SK-MEL-5 (cell line): ENCODE data around the gene CAPN11. TPM values are rescaled to one million over a fixed set of nuclear protein-coding genes. Genes with fewer than 3 reads are reported as not detected.

ENCODE experiments used
- DNase-seq: peaks from one replicate; pipeline ENCODE4 v3.0.0-alpha.2; 2016; ENCODE audit warnings: low read depth, low spot score
- in situ Hi-C: cut with HindIII; loops from 2 replicates; pipeline ENCODE4 v1.10.0; 2016; ENCODE audit warnings: low sequenced_read_pairs, high pct_unique_total_duplicates, low pct_unique_long_range_greater_than_20kb
- total RNA-seq: library from RNA; depleted of rRNA; stranded (reverse); fragments of >200 nt; shearing (Covaris generic); gene quantifications from 2 replicates; pipeline ENCODE4 v1.2.3, GENCODE V29; 2014

Gene CAPN11
- total RNA-seq, 1 experiment from 2014 or later = not detected

GRCh38 chr6:44216677-44217331 is 58.2 kb downstream of the CAPN11 start, which contains the start of gene MYMX:
Gene MYMX, plus strand, starts transcription at chr6:44216926. Its CDS starts 546 bp downstream, at chr6:44217472.
- no peak for DNase-seq
- in situ Hi-C loops = no loop called here

- no peak for DNase-seq
- in situ Hi-C loops = no loop called here
Measured at GRCh38 chr6:44217332-44218143, 58.9 kb downstream of the CAPN11 start.

- DNase-seq = no peak
- in situ Hi-C loops = no loop called here
Measured at GRCh38 chr6:44219053-44219814, 60.6 kb downstream of the CAPN11 start.

- in situ Hi-C loops = no loop called here
- DNase-seq = no peak
Measured at GRCh38 chr6:44219815-44220784, 61.5 kb downstream of the CAPN11 start.

- in situ Hi-C loops = no loop called here
- no peak for DNase-seq
Measured at GRCh38 chr6:44220913-44221290, 62.3 kb downstream of the CAPN11 start.

GRCh38 chr6:44221291-44221960 is 62.8 kb downstream of the CAPN11 start:
- DNase-seq = peak; percentile 68
- in situ Hi-C loops = no loop called here

- DNase-seq = no peak
- in situ Hi-C loops = no loop called here
Measured at GRCh38 chr6:44221961-44222335, 63.3 kb downstream of the CAPN11 start.

- DNase-seq = no peak
- in situ Hi-C loops = no loop called here
Measured at GRCh38 chr6:44222486-44223318, 64.1 kb downstream of the CAPN11 start.

- peak; percentile 64 for DNase-seq
- in situ Hi-C loops = no loop called here
Measured at GRCh38 chr6:44223319-44224028, 64.9 kb downstream of the CAPN11 start, which contains the start of gene SLC29A1. Gene SLC29A1, plus strand, starts transcription at chr6:44223595. Its CDS starts 3,719 bp downstream, at chr6:44227314.

GRCh38 chr6:44224029-44224964 is 65.7 kb downstream of the CAPN11 start:
- in situ Hi-C loops = no loop called here

GRCh38 chr6:44224965-44225305 is 66.3 kb downstream of the CAPN11 start:
- in situ Hi-C loops = no loop called here
- no peak for DNase-seq

More at GRCh38 chr6:44224029-44224964, 65.7 kb downstream of the CAPN11 start:
- DNase-seq = no peak

- DNase-seq = no peak
- in situ Hi-C loops = no loop called here
Measured at GRCh38 chr6:44225579-44226325, 67.1 kb downstream of the CAPN11 start.

- DNase-seq = no peak
- in situ Hi-C loops = no loop called here
Measured at GRCh38 chr6:44226368-44227147, 67.9 kb downstream of the CAPN11 start.
